Measurements from ENCODE around the gene OR8B8.
"Not testable (repeated sequence)": the region's sequence is repeated elsewhere in the genome, so short reads cannot be mapped to it uniquely, and the experiment has no call there.

Gene OR8B8, protein sequence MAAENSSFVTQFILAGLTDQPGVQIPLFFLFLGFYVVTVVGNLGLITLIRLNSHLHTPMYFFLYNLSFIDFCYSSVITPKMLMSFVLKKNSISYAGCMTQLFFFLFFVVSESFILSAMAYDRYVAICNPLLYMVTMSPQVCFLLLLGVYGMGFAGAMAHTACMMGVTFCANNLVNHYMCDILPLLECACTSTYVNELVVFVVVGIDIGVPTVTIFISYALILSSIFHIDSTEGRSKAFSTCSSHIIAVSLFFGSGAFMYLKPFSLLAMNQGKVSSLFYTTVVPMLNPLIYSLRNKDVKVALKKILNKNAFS

DNA sequence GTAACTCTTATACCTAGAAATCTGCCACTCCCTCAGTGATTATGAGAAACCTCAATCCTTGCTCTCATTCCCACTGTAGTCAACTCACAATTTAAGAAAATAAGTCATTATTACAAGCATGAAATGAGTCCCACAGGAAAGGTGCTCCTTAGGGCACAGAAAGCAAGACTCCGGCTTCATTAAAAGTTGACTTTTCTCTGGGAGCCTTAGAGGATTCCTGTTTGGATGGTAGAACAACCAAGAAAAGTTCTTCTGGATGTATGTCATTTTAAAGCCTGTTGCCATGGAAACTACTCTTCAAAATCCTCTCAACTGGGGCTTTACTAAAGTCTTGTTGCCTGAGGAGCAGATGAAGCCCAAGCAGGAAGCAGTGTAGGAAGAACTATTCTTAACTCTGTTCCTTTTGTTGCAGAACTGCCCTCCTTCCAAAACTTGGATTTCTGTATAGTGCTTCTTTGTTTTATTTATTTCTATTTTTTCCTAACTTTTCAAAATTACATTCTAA lies at the start of gene OR8B8:
TSS of gene OR8B8 (minus strand) at position 51 of the 505 bp plus-strand sequence. CDS start 4,611 bp downstream, outside the sequence.
- DNase-seq, result no peak

DNA sequence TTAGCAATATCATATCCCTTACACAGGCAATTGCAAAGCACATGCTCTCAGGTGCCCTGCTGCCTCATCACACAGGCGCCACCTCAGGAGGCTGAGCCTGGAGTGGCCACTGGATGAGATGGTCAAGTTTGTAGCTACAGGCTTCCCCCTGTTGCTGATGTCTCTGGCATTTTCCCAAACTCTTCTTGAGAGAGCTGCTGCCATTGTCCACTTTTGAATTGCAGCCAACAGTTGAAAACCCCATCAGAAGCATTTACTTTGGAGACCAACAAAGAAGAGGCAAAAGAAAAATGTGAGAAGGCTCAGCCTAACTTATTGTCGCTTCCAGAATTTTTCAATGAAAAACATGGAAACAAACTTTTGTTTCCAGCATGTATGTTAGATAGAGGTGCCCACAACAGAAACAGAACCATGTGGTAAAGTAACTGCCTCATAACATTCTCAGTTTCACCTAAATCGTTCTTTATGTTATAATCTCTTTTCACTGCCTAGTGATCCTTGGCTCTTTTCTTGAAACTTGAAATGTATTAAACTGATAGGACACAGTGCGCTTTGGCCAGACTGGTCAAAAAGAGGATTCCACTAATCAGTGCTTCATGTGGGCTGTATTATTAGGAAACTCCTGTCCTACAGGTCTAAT lies 47.6 kb upstream of the OR8B8 start:
- no peak for DNase-seq

DNA sequence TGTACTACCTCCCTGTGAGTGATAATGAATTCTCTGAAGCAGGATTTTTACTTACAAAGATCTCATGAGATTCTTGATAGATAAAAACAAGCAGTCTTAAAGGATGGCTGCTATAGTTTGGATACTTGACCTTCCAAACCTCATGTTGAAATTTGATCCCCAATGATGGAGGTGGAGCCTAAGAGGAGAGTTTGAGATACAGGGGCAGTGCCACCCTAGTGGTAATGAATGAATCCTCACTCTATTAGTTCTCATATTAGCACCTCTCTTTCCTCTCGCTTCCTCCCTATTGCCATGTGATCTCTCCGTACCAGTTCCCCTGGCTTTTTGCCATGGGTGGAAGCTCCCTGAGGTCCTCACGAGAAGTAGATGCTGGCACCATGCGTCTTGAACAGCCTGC lies 37.9 kb upstream of the OR8B8 start:
- no peak for DNase-seq

DNA sequence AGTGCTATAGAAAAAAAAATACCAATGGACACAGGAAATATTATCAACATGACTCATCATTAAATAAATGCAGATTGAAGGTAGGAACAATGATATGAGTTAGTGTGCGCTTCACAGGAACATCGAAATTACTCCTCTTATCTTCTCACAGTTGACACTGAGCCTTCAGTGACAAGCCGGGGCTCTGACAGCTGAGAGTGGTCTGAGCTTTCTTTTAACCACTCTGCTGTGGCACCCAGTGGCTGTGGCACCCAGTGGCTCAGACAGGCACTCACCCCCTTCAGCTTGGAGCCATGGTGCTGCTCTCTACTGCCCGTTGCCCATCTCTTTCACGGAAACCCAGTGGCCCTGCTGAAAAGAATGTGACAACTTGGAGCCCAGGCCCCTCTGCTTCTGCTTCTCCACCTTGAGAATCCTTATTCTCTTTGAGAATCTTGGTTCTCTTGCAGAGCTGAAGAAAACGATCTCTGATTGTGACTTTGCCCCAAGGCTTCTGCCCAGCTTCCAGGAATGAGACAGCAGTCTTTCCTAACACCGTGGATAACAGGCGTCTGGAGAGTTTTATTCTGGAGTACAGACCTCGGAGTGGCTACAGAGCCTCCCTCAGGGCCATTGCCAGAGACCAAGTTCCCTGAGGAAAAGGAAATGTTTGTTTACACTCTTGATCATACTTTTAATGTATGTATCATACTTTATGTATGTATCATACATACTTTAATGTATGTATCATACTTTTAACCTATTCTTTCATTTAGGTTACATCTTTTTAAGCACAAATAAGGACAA lies 37.1 kb upstream of the OR8B8 start:
- DNase-seq, result no peak

DNA sequence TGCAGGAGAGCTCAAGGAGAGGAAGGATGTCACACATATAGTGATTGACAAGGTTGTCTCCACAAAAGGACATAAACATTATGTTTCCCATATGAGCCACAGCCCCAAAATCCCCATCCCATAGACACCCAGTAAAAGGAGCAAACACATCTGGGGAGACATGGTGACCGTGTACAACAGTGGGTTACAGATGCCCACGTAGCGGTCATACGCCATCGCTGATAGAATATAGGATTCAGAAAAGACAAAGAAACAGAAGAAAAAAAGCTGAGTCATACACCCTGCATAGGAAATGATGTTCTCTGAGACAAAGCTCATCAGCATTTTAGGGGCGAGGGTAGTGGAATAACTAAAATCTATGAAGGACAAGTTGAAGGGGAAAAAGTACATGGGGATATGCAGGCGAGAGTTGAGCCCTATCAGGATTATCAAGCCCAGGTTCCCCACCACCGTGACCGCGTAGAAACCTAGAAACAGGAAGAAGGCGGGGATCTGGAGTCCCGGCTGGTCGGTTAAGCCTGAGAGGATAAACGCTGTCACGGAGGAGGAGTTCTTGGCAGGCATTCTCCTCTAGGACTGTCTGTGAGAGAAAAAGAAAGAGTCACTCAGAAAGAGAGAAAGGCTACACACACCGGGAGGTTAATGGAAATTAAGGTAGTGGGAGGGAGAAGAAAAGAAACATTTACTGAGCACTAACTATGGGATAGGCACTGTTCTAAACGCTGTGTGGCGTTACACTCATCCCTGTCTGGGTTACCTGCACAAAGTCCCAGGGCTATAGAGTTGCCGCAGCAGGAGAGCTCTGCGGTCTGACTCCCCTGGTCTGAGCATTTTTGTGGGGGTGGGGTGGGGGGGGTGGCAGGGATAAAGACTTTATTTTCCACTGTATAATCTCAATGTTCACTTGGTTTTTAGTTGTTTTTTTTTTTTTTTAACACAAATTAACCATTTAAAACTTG lies 36.1 kb upstream of the OR8B8 start:
- DNase-seq, result no peak

DNA sequence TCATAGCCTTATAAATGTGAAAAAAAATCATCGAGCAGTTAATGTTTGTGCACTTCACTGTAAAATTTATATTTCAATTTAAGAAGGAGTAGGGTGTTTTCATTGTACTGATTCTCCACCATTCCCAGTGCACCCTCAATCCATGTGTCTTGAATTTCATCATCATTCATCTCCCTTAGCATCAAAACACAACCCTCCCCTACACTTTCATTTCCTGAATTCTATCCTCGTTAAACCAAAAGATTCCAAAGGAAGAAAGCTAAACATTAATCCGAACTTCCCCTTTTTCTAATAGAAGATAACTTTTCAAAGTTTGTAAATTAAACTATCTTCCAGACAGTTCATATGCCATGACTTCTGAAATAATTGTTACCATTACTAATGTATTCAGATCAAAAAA lies 34.1 kb upstream of the OR8B8 start:
- DNase-seq, result no peak

DNA sequence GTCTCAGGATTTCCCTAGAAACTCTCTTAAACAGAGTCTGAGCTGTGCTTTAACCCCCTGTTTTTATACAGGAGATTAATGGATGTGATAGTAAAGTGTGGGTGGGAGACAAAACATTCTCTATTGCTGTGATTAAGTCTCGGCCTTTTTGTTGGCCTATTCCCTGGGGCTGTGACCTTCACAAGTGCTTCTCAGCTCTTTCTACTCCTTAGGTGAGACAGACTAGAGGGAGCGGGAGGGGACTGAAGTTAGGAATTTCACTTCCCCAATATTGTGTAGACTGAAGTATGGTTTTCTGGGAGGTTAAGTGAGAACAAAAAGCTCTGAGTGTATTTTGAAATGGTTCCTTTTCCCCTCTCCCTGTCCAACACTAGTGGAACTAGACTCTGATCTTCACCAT lies 29.8 kb upstream of the OR8B8 start:
- DNase-seq, result no peak

DNA sequence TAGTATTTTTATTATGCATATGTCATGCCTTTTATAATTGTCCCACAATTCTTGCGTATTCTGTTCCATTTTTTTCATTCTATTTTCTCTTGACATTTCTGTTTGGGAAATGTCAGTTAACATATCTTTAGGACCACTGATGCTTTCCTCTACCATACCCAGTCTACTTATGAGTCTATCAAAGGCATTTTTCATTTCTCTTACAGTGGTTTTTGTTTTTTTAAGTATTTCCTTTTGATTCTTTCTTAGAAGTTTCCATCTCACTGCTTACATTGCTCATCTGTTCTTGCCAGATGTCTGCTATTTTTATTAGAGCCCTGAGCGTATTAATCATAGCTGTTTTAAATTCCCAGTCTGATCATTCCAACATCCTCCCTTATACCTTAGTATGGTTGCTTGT lies 29.3 kb upstream of the OR8B8 start:
- DNase-seq, result no peak

DNA sequence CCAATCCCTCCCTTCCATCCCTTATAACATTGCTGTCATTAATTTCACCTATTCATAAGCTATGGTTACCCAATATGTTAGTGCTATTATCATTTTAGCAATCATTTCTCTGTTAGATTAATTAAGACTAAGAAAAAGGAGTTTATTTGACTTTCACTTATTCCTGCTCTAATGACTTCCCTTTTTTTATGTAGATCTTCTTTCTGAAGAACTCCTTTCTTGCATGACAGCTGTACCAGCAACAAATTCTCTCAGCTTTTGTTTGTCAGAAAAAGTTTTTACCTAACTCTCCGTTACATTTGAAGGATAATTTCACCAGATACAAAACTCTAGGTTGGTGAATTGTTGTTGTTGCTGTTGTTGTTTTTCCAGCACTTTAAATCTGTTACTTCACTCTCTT lies 28.6 kb upstream of the OR8B8 start:
- DNase-seq, result no peak

DNA sequence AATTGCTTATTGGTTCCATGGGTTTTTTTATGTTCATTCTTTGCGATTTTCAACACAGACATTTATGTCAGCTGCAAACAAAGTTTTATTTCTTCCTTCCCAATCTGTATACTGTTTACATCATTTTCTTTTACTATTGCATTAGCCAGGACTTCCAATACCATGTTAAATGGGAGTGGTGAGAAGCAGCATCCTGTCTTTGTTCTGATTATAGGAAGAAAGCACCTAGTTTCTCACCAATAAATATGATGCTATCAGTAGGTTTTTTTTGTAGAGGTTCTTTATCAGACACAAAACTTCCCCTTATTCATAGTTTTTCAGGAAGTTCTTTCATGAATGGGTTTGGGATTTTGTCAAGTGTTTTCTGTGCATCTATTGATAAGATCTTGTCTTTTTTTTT lies 28.0 kb upstream of the OR8B8 start:
- DNase-seq, result no peak

DNA sequence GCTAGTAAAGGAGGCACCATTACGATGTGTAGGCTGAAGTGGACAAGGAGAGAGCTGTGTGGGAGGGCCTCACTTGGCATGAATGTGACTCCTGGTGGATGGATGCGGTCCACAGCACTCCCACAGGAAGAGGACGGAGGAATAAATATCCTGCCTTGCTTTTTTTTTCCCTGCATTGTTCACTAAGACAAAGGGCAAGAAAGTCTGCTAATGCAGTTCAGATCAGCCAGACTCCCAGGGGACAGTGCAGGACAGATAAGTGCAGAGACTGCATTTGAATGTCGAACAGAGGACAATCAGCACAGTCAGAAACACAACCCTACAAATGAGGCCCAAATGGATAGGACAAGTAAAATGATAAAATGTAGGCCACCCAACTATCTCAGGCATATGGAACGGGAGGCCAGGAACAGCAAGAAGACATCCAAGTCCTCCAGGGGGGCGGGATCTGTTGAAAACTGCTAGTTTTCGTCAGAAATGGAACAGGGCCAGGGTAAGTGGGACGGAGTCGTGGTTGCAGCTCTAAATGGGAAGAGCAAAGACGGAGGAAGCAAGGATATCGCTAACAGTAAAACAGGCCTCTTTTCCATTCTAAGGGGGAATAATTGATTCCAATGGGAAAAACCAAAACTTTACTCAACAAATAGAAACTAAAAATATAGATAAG lies 25.2 kb upstream of the OR8B8 start:
- DNase-seq, result no peak

DNA sequence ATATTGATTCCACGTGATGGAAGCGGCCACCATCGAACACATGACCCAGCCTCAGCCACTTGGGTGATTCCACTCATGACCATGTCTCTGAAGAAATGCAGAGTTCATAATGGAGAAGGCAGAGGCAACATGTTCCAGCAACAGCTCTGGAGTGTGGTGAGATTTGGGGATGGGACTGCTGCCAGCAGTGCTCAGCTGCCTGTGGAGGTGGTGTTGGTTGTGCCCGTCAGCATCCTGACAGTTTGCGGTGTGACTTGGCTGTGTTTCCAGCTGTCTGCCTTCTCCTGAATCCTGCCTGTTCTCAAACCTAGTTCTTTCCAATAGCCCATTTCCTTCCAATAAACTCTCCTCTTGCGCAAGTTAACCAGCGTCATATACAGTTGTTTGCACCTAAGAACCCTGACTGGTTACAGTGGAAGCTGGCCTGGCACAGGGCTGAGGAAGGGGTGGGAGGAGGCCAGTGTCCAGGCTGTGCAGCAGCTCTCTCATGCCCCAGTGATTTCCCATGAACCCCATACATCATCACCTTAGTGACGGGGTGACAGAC lies 22.0 kb upstream of the OR8B8 start:
- DNase-seq, result no peak

DNA sequence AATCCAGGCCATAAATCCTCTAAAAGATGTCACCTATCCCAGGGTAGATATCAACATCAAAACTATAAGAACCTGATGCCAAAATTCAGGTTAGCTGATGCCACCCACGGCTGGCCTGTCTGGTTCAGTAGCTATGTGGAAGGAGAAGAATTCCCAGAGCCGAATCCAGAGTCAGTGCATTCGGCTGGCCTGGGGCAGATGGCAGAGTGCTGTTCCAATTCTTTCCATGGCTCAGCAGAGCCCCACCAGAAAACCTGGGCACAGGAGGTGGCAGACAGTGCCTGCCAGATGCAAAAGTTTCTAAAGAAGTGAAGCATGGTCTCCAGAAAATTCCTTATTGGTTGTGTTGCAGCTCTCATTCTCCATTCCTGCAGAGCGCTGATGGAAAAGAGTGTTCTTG lies 19.9 kb upstream of the OR8B8 start:
- DNase-seq, result no peak

DNA sequence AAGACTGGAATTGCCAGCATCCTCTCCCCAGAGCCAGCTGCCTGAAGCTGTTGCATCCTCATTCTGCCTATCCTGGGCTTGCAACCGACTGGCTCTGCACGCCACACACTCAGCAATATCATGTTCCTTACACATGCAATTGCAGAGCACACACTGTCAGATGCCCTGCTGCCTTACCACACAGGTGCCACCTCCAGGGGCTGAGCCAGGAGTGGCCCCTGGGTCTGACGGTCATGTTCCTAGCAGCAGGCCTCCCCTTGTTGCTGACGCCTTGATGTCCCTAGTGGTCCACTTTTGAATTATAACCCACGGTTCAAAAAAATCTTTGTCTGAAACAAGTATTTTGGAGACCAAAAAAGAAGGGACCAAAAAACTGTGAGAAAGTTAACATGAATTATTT lies 18.5 kb upstream of the OR8B8 start:
- DNase-seq, result no peak

DNA sequence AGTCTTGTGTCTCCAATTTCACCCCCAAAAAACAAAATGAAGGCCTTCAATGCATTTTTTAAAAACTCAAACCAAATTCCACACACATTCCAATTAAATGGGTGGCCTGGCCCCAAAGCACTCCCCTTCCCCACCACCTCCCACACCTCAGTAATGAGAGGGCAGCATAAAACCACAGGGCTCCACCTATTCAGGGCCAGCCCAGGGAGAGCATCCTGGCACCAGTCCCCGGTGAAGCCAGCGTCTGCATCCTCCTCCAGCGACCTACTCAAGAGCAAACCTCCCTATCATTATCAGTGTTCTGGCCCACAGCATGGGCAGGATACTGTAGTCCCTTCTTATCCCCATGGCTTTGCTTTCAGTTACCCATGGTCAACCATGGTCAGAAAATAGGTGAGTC lies 17.8 kb upstream of the OR8B8 start:
- DNase-seq, result no peak

DNA sequence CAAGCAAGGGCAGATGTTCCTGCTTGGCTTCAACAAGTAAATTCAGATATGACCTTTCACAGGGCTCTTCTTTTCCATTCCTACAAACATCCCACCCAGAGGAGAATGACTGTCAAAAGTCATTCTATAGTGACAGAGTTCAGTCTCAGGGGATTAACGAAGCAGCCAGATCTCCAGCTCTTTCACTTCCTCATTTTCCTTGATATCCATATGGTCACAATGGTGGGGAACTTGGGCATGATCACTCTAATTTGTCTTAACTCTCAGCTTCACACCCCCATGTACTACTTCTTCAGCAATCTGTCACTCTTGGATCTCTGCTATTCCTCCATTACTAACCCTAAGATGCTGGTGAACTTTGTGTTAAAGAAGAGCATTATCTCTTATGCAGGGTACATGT lies 15.0 kb upstream of the OR8B8 start:
- DNase-seq, result no peak

DNA sequence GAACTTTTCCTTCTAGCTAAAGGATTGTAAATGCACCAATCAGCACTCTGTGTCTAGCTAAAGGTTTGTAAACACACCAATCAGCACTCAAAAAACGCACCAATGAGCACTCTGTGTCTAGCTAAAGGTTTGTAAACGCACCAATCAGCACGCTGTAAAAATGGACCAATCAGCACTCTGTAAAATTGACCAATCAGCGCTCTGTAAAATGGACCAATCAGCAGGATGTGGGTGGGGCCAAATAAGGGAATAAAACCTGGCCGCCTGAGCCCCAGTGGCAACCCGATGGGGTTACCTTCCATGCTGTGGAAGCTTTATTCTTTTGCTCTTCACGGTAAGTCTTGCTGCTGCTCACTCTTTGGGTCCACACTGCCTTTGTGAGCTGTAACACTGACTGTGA lies 13.9 kb upstream of the OR8B8 start:
- not testable (repeated sequence) for DNase-seq

DNA sequence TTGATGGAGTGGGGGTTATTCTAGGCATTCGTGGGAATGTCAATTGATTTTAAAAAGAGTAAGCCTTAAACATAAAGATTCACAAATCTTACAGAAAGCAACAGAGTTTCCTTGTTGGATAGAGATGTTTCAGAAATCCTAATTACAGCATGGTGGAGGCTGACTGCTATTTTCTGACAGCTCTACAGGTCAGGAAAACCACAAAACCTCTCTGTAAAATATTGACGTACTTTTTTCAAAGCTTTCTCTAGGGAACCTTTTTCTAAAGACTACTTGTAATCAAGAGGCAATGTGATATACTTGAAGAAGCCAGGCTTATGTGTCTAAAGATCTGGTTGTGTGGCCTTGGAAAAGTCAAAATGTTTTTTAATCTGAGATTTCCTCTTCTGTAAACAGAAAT lies 9.1 kb upstream of the OR8B8 start:
- DNase-seq, result no peak

DNA sequence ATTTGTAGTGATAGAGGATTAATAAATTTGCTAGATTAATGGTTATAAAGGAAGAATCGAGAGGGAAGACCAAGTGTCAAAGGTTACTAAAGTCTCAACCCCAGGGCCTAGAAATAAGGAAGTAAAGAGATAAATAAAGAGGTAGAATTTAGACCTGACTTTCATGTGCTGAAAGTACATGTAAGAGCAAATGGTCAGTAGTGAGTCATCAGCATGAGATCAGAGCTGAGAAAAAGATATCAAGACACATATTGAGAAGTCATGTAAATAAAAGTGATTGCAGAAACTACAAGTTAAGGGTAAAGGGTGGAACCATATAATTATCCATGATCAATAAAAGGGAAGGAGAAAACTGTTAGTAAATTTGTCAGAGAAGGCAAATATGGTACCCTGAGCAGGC lies 1.4 kb upstream of the OR8B8 start:
- no peak for DNase-seq

DNA sequence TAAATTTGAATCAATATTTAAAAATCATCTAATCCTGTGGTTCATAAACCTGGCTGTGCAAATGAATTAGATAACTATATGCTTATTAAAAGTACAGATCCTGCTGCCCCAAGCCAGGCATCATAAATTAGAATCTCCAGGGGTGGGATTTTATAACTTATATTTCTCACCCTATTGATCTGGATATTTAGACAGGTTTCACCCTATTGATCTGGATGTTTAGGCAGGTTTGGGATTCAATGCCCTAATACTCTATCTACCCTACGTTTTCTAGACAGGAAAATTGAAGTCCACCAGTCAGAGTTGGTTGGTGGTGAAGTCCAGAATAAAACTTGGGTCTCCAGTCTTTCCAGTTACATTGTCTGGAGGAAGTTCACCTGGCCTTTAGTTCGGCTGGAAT lies 2.6 kb downstream of the OR8B8 start:
- no peak for DNase-seq

DNA sequence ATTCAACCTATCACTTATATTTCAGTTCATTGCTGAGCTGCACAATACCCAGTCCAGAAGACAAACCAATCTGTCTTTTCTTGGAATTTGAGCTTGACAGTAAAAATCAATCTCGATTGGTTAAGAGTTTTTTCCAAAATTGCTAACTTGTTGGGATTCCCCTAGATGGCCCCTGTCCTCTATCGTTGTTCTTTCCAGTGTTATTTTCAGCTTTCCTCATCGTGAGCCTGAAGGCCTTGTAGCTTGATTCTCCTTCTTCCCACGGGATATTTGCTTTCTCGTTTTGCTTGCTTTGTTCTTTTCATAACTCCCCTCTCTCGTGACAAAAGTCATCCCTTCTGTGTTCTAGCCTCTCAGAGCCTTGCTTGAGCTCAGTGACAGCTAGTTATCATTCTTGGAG lies 3.1 kb downstream of the OR8B8 start:
- DNase-seq, result no peak

DNA sequence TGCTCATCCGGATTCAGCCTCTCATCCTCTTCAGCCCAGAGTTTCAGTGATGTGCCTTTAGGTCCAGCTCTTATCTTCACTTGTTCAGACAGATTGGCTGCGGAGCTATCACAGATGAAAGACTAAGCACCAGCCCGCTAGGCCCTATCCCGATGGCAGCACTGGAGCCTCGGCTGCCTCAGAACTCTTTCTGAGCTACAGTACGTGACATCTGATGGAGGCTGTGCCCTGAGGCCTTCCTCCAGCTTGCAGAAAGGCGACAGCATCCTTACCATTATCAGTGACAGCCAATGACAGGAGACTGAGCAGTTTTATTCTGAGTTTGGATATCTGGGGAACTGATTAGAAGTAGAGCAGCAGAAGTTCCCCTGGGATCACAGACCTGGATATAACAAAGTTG lies 4.0 kb downstream of the OR8B8 start:
- no peak for DNase-seq

Measured in amniotic stem cell (primary cell).